ENCODE data around the gene SFXN5.

Gene SFXN5

DNA sequence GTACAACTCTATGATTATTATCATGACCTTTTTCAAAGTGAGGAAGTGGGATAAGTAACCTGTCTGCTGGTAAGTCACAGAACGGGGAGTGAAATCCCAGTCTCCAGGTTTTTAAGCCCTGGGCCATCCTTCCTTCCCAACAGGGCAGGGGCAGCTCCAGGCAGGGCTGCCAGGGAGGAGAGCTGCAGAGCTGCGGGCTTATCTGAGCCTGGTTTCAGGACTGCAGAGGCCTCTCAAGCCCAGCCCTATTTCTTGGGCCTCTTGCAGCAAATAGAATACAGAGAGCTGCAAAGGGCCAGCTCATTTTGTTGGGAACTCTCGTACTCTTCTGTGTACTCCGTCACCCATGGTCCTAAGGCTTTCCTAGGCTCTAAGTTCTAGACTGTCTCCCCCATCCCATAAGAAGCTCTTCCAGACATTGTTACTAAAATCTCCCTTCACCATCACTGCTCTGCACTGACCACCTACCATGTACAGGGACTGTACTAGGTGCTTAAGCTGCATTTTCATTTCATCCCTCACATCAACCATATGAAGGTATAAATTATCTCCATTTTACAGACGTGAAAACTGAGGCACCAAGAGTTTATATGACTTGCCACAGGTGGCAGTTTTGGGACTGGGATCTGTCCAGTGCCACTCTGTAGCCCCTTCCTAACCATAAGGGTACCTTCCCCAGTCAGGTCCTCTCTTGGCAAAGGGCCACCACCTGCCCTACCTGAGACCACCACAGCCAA lies 38.1 kb upstream of the SFXN5 start:
- H3K4me3 ChIP-seq (ENCODE audit: low read depth, low read length), result no peak overlapping the region
- ChIA-PET POLR2A (no interaction called here), CTCF (interaction anchor here (0.5 to 2.9 kb wide), 3 partner anchors 24 to 103 kb away, joined by 3 to 16 read pairs (median 3); no protein-coding TSS in a partner anchor)
- H3K9me3 ChIP-seq (ENCODE audit: control insufficient read depth, insufficient read depth, low read depth, low read length), result no peaks in the 10 kb centered on the region
- H3K36me3 ChIP-seq (ENCODE audit: control insufficient read depth in 2 of 2, insufficient read depth in 1 of 2, low read length in 2 of 2), result peaks cover 0 to 22% of the 10 kb centered on the region in 2 experiments; a peak in 1 of 3 replicates
- peaks cover 17% of the 10 kb centered on the region; the same call in 1 of the 2 replicates for H3K4me1 ChIP-seq (ENCODE audit: control insufficient read depth, insufficient read depth, low read length)
- TF ChIP-seq, protein P1, sequence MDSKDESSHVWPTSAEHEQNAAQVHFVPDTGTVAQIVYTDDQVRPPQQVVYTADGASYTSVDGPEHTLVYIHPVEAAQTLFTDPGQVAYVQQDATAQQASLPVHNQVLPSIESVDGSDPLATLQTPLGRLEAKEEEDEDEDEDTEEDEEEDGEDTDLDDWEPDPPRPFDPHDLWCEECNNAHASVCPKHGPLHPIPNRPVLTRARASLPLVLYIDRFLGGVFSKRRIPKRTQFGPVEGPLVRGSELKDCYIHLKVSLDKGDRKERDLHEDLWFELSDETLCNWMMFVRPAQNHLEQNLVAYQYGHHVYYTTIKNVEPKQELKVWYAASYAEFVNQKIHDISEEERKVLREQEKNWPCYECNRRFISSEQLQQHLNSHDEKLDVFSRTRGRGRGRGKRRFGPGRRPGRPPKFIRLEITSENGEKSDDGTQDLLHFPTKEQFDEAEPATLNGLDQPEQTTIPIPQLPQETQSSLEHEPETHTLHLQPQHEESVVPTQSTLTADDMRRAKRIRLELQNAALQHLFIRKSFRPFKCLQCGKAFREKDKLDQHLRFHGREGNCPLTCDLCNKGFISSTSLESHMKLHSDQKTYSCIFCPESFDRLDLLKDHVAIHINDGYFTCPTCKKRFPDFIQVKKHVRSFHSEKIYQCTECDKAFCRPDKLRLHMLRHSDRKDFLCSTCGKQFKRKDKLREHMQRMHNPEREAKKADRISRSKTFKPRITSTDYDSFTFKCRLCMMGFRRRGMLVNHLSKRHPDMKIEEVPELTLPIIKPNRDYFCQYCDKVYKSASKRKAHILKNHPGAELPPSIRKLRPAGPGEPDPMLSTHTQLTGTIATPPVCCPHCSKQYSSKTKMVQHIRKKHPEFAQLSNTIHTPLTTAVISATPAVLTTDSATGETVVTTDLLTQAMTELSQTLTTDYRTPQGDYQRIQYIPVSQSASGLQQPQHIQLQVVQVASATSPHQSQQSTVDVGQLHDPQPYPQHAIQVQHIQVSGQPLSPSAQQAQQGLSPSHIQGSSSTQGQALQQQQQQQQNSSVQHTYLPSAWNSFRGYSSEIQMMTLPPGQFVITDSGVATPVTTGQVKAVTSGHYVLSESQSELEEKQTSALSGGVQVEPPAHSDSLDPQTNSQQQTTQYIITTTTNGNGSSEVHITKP (tag by site-specific recombination; IDR thresholded peaks at IDR 0.05), result no peak
- TF ChIP-seq, protein P2, sequence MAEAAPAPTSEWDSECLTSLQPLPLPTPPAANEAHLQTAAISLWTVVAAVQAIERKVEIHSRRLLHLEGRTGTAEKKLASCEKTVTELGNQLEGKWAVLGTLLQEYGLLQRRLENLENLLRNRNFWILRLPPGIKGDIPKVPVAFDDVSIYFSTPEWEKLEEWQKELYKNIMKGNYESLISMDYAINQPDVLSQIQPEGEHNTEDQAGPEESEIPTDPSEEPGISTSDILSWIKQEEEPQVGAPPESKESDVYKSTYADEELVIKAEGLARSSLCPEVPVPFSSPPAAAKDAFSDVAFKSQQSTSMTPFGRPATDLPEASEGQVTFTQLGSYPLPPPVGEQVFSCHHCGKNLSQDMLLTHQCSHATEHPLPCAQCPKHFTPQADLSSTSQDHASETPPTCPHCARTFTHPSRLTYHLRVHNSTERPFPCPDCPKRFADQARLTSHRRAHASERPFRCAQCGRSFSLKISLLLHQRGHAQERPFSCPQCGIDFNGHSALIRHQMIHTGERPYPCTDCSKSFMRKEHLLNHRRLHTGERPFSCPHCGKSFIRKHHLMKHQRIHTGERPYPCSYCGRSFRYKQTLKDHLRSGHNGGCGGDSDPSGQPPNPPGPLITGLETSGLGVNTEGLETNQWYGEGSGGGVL (tag by site-specific recombination; IDR thresholded peaks at IDR 0.05), result no peak
- no peak for TF ChIP-seq ZBTB7A (tag by site-specific recombination; IDR thresholded peaks at IDR 0.05; ENCODE audit: low read depth)
- TF ChIP-seq ZNF747 (tag by site-specific recombination; IDR thresholded peaks at IDR 0.05), result no peak
- TF ChIP-seq ZNF660 (tag by site-specific recombination; IDR thresholded peaks at IDR 0.05), result no peak
- TF ChIP-seq ZNF792 (tag by site-specific recombination; IDR thresholded peaks at IDR 0.05), result no peak
- TF ChIP-seq ZNF654 (tag by site-specific recombination; IDR thresholded peaks at IDR 0.05; ENCODE audit: low read depth), result no peak
- no peak for TF ChIP-seq ZBTB48 (tag by site-specific recombination; IDR thresholded peaks at IDR 0.05)
- no peak for TF ChIP-seq ZNF211 (tag by site-specific recombination; IDR thresholded peaks at IDR 0.05; ENCODE audit: low read depth)
- no peak for TF ChIP-seq ZNF513 (tag by site-specific recombination; IDR thresholded peaks at IDR 0.05)
- no peak for TF ChIP-seq IKZF3 (tag by site-specific recombination; IDR thresholded peaks at IDR 0.05)
- H3K27ac ChIP-seq (ENCODE audit: extremely low read depth, low read depth, low read length), result no peak overlapping the region

DNA sequence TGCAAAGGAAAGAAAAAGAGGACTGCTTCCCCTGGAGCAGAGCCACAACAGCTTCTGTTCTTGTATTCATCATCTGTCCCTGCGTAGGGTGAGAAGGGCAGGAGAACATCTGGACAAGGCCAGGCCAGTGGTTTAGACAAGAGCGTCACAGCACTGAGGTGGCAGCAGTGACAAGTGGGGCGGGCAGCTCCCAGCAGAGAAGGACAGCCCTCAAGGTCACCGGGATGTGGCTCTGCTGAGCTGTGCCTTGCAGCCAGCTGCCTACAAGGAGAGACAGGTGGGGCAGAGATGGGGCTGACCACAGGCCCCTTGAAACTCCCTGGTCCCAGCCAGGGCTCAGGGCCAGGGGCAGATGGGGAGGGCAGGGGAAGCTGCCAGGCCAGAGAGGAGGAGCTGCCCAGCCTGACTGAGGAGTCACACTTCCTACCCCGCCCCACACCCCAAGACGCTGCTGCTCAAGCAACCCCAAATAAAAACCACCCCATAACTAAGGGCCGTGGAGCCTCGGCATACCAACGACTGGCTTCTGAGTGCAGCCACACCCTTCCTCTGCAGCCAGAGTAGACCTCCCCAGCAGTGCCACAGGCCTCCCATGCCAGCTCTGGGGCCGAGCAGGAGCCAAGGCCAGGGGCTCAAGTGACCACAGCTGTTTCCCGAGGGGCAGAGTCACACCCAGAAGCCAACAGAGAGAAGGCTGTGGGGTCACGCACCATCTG lies 35.9 kb upstream of the SFXN5 start:
- Histone ChIP-seq H3K4me1 (ENCODE audit: control insufficient read depth, insufficient read depth, low read length) (peaks cover 21% of the 10 kb centered on the region), H3K9me3 (ENCODE audit: control insufficient read depth, insufficient read depth, low read depth, low read length) (no peaks in the 10 kb centered on the region), H3K27ac (ENCODE audit: extremely low read depth, low read depth, low read length) (no peak overlapping the region), H3K4me3 (ENCODE audit: low read depth, low read length) (no peak overlapping the region), H3K36me3 (ENCODE audit: control insufficient read depth in 2 of 2, insufficient read depth in 1 of 2, low read length in 2 of 2) (peaks cover 0 to 34% of the 10 kb centered on the region in 2 experiments; a peak in 1 of 3 replicates)
- ChIA-PET POLR2A (no interaction called here), CTCF (interaction anchor here (0.6 to 1.1 kb wide), 4 partner anchors 21 to 168 kb away, joined by 3 to 5 read pairs (median 3); no protein-coding TSS in a partner anchor)
- no peak for TF ChIP-seq ZNF792 (tag by site-specific recombination; IDR thresholded peaks at IDR 0.05)
- no peak for TF ChIP-seq SP3 (tag by site-specific recombination; IDR thresholded peaks at IDR 0.05)
- TF ChIP-seq, protein P3, sequence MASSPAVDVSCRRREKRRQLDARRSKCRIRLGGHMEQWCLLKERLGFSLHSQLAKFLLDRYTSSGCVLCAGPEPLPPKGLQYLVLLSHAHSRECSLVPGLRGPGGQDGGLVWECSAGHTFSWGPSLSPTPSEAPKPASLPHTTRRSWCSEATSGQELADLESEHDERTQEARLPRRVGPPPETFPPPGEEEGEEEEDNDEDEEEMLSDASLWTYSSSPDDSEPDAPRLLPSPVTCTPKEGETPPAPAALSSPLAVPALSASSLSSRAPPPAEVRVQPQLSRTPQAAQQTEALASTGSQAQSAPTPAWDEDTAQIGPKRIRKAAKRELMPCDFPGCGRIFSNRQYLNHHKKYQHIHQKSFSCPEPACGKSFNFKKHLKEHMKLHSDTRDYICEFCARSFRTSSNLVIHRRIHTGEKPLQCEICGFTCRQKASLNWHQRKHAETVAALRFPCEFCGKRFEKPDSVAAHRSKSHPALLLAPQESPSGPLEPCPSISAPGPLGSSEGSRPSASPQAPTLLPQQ (tag by site-specific recombination; IDR thresholded peaks at IDR 0.05), result no peak
- TF ChIP-seq, protein P4, sequence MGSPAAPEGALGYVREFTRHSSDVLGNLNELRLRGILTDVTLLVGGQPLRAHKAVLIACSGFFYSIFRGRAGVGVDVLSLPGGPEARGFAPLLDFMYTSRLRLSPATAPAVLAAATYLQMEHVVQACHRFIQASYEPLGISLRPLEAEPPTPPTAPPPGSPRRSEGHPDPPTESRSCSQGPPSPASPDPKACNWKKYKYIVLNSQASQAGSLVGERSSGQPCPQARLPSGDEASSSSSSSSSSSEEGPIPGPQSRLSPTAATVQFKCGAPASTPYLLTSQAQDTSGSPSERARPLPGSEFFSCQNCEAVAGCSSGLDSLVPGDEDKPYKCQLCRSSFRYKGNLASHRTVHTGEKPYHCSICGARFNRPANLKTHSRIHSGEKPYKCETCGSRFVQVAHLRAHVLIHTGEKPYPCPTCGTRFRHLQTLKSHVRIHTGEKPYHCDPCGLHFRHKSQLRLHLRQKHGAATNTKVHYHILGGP (tag by site-specific recombination; IDR thresholded peaks at IDR 0.05), result no peak
- no peak for TF ChIP-seq ZNF114 (tag by site-specific recombination; IDR thresholded peaks at IDR 0.05)
- TF ChIP-seq ZNF585B (tag by site-specific recombination; IDR thresholded peaks at IDR 0.05), result no peak
- TF ChIP-seq, protein P5, sequence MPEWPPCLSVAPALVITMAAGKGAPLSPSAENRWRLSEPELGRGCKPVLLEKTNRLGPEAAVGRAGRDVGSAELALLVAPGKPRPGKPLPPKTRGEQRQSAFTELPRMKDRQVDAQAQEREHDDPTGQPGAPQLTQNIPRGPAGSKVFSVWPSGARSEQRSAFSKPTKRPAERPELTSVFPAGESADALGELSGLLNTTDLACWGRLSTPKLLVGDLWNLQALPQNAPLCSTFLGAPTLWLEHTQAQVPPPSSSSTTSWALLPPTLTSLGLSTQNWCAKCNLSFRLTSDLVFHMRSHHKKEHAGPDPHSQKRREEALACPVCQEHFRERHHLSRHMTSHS (tag by site-specific recombination; IDR thresholded peaks at IDR 0.05), result no peak

Measured in HEK293 (cell line).